Skin epidermis (tissue), 12 donors: Measurements from ENCODE around the gene CTCF.
A peak's percentile ranks its signal among the peaks of the same experiment; 100 is the strongest.

Experiments
- H3K27ac ChIP-seq, 21 experiments: fragments of 200-600 bp; sonication (generic) in 11 of 21; one replicate each; pipeline ENCODE4 v1.5.0; 2020; ENCODE audit warnings: mild to moderate bottlenecking in 3 of 21, inconsistent platforms in 2 of 21, moderate library complexity in 2 of 21
- H3K4me3 ChIP-seq, 7 experiments: fragments of 200-600 bp; sonication (generic) in 2 of 7; one replicate each; pipeline ENCODE4 v1.5.0; 2020; ENCODE audit warnings: inconsistent platforms in 2 of 7, mild to moderate bottlenecking in 2 of 7, moderate library complexity in 1 of 7

CTCF gene

DNA sequence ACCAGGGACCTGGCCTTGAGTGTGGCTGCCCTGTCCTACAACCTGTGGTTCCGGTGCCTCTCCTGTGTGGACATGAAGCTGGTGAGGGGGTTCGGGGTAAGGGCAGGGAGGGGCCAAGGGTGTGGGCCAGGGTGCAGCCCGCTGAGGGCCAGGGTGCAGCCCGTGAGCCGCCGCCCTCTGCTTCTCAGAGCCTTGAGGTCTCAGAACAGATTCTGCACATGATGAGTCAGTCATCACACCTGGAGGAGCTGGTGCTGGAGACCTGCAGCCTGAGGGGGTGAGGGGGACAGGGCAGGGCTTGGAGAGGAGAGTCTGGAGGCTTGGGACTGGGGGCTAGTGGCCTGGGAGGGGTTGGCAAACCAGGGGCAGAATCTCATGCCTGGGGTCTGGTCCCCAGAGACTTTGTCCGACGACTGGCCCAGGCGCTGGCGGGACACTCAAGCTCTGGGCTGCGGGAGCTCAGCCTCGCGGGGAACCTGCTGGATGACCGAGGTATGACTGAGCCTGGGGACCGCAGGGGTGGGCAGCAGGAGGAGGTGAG, 84.9 kb downstream of the CTCF start:
- no peak overlapping the region for H3K27ac ChIP-seq
- H3K4me3 ChIP-seq = no peak overlapping the region

DNA sequence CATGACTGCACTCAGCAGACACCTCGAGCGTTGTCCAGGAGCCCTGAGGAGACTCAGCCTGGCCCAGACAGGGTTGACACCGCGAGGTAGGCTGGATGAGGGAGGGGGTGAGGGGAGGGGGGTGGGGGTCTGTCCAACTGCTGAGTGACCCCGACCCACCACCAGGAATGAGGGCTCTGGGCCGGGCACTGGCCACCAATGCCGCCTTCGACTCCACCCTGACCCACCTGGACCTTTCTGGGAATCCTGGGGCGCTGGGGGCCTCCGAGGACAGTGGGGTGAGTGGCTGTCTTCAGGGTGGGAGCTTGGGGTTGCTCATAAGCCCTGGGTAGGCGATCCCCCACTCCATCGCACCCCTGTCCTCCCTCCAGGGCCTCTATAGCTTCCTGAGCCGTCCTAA, 85.4 kb downstream of the CTCF start:
- Histone ChIP-seq H3K4me3 (no peak overlapping the region), H3K27ac (no peak overlapping the region)

GRCh38 chr16:67648088-67648763, 85.9 kb downstream of the CTCF start:
- H3K4me3 ChIP-seq = no peak overlapping the region

DNA sequence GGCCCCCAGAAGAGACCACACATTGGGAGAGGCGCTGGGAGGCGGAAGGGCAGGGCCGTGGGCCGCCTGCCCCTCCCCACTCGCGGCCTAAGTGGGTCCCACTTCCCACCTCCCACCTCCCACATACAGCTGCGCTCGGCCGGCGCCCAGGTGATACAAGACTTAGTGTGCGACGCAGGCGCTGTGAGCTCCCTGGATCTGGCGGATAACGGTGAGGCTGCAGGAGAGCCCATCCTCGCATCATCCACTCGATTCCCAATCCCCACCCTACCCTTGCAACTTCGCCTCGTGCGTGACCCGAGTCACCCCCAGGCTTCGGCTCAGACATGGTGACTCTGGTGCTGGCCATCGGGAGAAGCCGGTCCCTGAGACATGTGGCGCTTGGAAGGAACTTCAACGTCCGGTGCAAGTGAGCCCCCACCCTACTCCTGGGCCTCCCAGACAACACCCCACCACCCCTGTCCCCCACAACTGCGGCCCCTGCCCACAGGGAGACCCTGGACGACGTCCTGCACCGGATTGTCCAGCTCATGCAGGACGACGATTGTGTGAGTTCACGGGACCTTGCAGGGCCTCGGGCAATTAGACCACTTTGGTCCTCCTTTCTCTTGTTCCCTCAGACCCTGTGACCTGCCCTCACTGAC, 86.6 kb downstream of the CTCF start:
- H3K4me3 ChIP-seq = no peak overlapping the region
- no peak overlapping the region for H3K27ac ChIP-seq

More at GRCh38 chr16:67648088-67648763, 85.9 kb downstream of the CTCF start:
- no peak overlapping the region for H3K27ac ChIP-seq

- no peak overlapping the region for H3K27ac ChIP-seq
- no peak overlapping the region for H3K4me3 ChIP-seq
Observed at GRCh38 chr16:67649494-67649931, 87.2 kb downstream of the CTCF start.

DNA sequence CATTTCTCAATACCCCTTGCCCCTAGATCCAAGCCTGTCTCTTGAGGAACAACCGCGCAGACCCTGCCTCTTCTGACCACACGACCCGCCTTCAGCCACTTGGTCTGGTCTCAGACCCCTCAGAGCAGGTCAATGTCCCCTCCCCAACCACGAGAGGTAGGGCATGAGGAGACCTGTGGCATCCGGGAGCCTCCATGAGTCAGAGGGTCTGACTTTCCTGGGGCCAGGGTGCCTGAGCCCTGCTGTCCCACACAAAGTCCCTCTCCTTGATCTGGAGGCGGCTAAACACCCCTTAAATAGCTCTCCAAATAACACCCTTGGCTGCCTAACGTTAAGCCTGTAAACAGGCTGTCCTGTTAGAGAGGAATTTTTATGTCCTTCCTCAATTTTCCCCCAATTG, 87.7 kb downstream of the CTCF start:
- H3K4me3 ChIP-seq = no peak overlapping the region

DNA sequence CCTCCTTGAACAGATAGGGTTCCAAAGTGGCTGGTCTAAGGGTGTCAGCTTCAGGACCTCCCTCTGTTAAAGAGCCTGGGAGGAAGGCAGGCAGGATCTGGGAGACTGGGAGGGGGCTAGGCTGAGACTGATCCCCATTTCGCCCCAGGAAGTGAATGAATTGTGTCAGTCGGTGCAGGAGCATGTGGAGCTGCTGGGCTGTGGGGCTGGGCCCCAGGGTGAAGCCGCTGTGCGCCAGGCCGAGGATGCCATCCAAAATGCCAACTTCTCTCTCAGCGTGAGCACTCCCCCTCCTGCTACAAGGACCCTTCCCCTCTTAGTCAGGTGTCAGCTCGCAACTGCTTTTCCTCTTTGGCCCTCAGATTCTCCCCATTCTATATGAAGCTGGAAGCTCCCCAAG, 88.7 kb downstream of the CTCF start:
- no peak overlapping the region for H3K27ac ChIP-seq
- H3K4me3 ChIP-seq = no peak overlapping the region

More for the DNA sequence above, 87.7 kb downstream of the CTCF start:
- H3K27ac ChIP-seq = no peak overlapping the region

- no peak overlapping the region for H3K27ac ChIP-seq
- H3K4me3 ChIP-seq = no peak overlapping the region
Observed at GRCh38 chr16:67651847-67652246, 89.5 kb downstream of the CTCF start.

- no peak overlapping the region for H3K27ac ChIP-seq
- peak overlapping the region in 3 of 7 experiments; percentile 7 to 25 (median 18) for H3K4me3 ChIP-seq
Observed at GRCh38 chr16:67652578-67653127, 90.3 kb downstream of the CTCF start.

- peak overlapping the region in 3 of 7 experiments; percentile 7 to 25 (median 18) for H3K4me3 ChIP-seq
- no peak overlapping the region for H3K27ac ChIP-seq
Observed at GRCh38 chr16:67653128-67653788, 90.9 kb downstream of the CTCF start.

DNA sequence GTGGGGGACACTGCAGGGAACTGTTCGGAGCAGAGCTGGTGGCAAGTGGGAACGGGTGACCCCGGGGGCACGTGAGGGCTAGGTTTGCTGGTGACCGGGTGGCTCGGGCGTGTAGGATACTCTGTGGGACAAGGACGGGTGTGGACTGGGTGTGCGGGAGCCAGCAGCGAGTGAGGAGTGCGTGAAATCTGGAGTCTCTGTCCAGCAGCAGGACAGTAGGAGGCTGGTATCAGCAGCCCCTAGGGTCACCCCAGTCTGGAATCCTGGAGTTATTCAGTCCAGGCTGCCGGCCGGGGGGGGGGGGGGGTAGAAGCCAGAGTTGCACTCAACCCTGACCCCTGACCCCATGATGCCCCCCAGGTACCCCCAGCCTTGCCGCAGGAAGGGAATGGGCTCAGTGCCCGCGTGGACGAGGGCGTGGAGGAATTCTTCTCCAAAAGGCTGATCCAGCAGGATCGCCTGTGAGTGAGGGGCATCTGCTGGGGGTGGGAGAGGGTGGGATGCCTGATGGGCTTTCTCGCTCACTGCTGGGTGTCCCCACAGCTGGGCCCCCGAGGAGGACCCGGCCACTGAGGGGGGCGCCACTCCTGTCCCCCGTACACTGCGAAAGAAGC, 91.6 kb downstream of the CTCF start:
- H3K27ac ChIP-seq = no peak overlapping the region
- H3K4me3 ChIP-seq = peak overlapping the region in 1 of 7 experiments; percentile 25

DNA sequence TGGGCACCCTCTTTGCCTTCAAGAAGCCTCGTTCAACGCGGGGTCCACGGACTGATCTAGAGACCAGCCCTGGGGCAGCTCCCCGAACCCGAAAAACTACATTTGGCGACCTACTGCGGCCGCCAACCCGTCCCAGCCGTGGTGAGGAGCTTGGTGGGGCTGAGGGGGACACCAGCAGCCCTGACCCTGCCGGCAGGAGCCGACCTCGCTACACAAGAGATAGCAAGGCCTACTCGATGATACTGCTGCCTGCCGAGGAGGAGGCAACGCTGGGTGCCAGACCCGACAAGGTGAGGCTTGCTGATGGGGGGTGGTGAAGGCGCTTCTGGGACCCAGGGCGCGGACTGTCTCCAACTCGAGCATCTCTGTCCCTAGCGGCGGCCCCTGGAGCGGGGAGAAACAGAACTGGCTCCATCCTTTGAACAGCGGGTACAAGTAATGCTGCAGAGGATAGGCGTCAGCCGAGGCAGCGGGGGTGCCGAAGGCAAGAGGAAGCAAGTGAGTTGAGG, 92.1 kb downstream of the CTCF start:
- no peak overlapping the region for H3K4me3 ChIP-seq
- H3K27ac ChIP-seq = no peak overlapping the region

GRCh38 chr16:67655363-67655762, 93.0 kb downstream of the CTCF start:
- no peak overlapping the region for H3K4me3 ChIP-seq
- no peak overlapping the region for H3K27ac ChIP-seq

DNA sequence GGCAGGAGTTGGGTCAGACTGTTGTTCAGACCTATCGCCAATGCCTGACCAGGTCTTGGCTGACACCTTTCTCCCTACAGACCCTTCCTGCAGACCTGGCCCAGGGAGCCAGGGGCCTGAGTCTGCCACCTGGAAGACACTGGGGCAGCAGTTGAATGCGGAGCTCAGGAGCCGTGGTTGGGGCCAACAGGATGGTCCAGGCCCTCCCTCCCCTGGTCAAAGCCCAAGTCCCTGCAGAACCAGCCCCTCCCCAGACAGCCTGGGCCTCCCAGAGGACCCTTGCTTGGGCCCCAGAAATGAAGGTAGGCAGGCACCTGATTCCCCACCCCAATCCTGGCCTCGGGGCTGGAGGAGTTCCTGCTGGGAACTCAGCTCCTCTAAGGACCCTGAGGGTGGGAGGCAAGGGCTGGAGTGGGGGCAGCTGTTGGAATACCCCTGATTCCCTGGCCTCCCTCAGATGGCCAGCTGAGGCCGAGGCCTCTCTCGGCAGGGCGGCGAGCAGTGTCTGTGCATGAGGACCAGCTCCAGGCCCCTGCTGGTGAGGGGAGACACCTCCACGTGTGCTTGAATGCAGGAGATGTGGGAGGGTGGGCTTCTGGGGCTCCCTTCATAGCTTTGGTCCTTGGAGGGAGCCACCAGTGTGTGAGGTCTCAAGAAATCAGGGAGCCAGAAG, 94.2 kb downstream of the CTCF start:
- Histone ChIP-seq H3K4me3 (no peak overlapping the region), H3K27ac (no peak overlapping the region)

GRCh38 chr16:67657017-67657608, 94.8 kb downstream of the CTCF start:
- no peak overlapping the region for H3K4me3 ChIP-seq
- no peak overlapping the region for H3K27ac ChIP-seq

DNA sequence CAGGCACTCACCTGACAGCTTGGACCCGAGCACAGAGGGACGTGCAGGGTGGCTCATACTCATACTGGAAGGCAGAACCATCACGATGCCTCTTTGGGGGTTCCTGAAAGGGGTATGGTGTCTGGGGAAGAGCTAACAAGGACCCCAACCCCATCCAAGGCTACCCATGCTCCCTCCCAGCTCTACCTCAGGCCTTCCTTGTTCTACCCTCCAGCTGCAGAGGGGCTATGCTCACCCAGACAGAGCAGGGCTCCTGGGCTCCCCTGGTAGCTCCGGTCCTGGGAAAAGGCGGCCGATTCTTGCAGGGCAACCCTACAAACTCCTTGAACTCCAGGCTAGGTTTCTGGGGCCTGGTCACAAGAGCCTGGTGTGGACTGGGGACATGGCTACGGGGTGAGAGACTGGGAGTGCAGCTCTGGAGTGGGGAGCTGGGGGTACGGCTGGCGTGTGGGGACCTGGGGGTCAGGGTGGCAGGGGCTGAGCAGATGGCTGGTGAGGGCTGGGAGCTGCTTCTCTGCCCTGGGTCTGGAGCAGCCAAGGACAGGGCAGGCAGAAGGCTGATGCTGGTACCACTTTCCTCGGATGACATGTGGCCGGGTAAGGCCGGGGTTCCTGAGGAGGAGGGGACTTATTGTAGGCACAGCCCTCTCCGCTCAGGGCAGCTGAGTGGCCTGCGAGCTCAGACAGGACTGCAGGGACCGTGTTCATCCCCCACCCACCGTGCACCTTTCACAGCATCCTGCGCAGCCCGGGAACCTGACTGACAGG, 95.6 kb downstream of the CTCF start:
- Histone ChIP-seq H3K4me3 (no peak overlapping the region), H3K27ac (no peak overlapping the region)

DNA sequence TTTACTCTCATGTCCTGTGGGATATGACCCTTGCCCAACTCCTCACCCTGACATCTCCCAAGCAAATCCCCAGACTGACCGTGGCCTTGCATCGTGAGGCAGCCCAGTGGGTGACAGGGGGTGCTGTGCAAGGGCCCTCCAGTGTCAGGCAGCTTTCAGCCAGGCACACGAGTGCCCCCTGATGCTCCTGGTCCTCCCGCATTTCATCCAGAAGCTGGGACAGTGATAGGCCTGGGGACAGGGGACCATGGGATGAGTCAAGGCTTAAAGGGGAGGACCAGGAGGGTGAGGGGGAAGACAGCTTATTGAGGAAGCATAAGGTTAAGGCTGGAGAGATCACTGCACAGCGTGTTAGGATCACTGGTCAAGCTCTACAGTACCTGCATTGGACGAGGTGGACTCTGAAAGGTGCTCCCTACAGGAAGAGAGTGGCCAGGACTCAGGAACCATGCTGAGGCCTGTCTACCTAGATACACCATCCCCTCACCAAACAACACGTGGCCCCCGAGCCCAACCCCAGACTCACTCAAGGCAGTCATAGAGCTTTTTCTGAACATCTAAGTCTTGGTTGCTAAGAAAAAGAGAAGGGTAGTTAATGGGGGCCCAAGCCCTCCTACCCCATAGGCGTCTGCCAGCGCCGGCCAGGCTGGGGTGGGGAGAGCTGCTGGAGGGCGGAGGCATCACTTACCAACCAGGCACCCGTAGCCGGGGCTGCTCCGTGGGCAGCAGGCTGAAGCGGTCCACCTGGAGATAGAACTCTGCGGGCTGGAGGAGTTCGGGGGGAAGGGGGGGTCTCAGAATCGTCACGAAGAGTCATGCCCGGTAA, 96.7 kb downstream of the CTCF start:
- H3K27ac ChIP-seq = peak overlapping the region in 17 of 21 experiments; percentile 62 to 91 (median 85)
- H3K4me3 ChIP-seq = peak overlapping the region; percentile 61 to 93 (median 74)
